HepG2 (cell line): ENCODE results near the gene CLEC16A. TPM values are rescaled to one million over a fixed set of nuclear protein-coding genes. Genes with fewer than 3 reads are reported as not detected.

Experiments used
- ATAC-seq: fragments of 200-7000 bp; cut with Tn5 transposase; 3 replicates; pipeline ENCODE4 v1.9.1; 2020; ENCODE audit warnings: mild to moderate bottlenecking, moderate library complexity
- BruUV-seq: library from RNA; stranded (reverse); fragments of 400-500 nt; replicated peaks from 2 replicates; lab custom pipeline; 2021; lab: Mats Ljungman, UMichigan
- CTCF ChIA-PET: fragments of 300-600 bp; formaldehyde crosslinking; extraction: SDS; loops from one replicate; lab custom pipeline; 2021; ENCODE audit warnings: low total read pairs, inconsistent platforms, low intra/inter-chr PET ratio; lab: Yijun Ruan, JAX
- POLR2A ChIA-PET: fragments of 350-600 bp; sonication (Branson Sonifier 250); formaldehyde crosslinking; loops from one replicate; lab custom pipeline; 2020; ENCODE audit warnings: antibody characterized with exemption, inconsistent platforms; lab: Yijun Ruan, JAX
- DNase-seq: peaks from one replicate; pipeline ENCODE4 v3.0.0-alpha.2; 2015; ENCODE audit warnings: low spot score
- FAIRE-seq: peaks from 3 replicates; lab custom pipeline; 2011; peaks lifted over from hg19 to GRCh38; lab: Jason Lieb, UNC
- H2AFZ ChIP-seq: one replicate; pipeline ENCODE4 v1.6.1; 2011; ENCODE audit warnings: low read length, inconsistent platforms
- H3K27ac ChIP-seq: fragments of 300-600 bp; 3 replicates; pipeline ENCODE4 v1.8.0; 2011; ENCODE audit warnings: mixed run types, mild to moderate bottlenecking, mixed read lengths, low read length, inconsistent platforms; ENCODE audit not compliant: insufficient read depth; ENCODE audit errors: extremely low read length
- H3K27me3 ChIP-seq, 2 experiments: fragments of 200-600 bp in 1 of 2; 2 replicates in 1 of 2; 3 replicates in 1 of 2; pipeline versions ENCODE4 v1.6.0 to v1.8.0; 2011; ENCODE audit warnings: low read length in 2 of 2, mild to moderate bottlenecking in 2 of 2, moderate library complexity in 2 of 2, inconsistent platforms in 1 of 2; ENCODE audit not compliant: insufficient read depth in 2 of 2, control insufficient read depth in 1 of 2
- H3K36me3 ChIP-seq, 2 experiments: fragments of 200-600 bp in 1 of 2; replicated peaks in 1 of 2; 2 replicates in 1 of 2; 3 replicates in 1 of 2; pipeline versions ENCODE4 v1.5.1 to v1.8.0; 2011; ENCODE audit warnings: low read length in 2 of 2, inconsistent platforms in 1 of 2; ENCODE audit not compliant: insufficient read depth in 2 of 2, control insufficient read depth in 1 of 2
- H3K4me1 ChIP-seq: 2 replicates; pipeline ENCODE4 v1.5.1; 2012; ENCODE audit warnings: low read length, inconsistent platforms; ENCODE audit not compliant: insufficient read depth
- H3K4me2 ChIP-seq: 2 replicates; pipeline ENCODE4 v1.6.0; 2011; ENCODE audit warnings: low read depth, low read length, inconsistent platforms
- H3K4me3 ChIP-seq, 3 experiments: fragments of 200-600 bp in 1 of 3; sonication (generic), shearing (Covaris generic) in 1 of 3; replicated peaks in 1 of 3; 2 replicates each; pipeline ENCODE4 v1.5.1; 2011 to 2016; ENCODE audit warnings: low read length in 3 of 3, inconsistent platforms in 2 of 3, low read depth in 2 of 3, mild to moderate bottlenecking in 2 of 3, control low read depth in 1 of 3, mixed read lengths in 1 of 3; ENCODE audit not compliant: insufficient read depth in 1 of 3
- H3K79me2 ChIP-seq: one replicate; pipeline ENCODE4 v1.6.1; 2011; ENCODE audit warnings: low read length, inconsistent platforms; ENCODE audit not compliant: insufficient read depth
- H3K9ac ChIP-seq: 2 replicates; pipeline ENCODE4 v1.6.0; 2011; ENCODE audit warnings: mild to moderate bottlenecking, low read depth, low read length, inconsistent platforms; ENCODE audit not compliant: insufficient read depth
- H3K9me3 ChIP-seq: 2 replicates; pipeline ENCODE4 v1.5.1; 2012; ENCODE audit warnings: mild to moderate bottlenecking, low read length
- H4K20me1 ChIP-seq: 2 replicates; pipeline ENCODE4 v1.6.0; 2011; ENCODE audit warnings: inconsistent platforms, mild to moderate bottlenecking, low read length, moderate library complexity; ENCODE audit not compliant: insufficient read depth
- EP300 ChIP-seq, 3 experiments: sonication (generic) in 1 of 3; formaldehyde crosslinking in 1 of 3; IDR thresholded peaks; 2 replicates each; pipeline versions ENCODE4 v1.5.1 to v1.6.1; 2011 to 2020; ENCODE audit warnings: low read depth in 2 of 3, low read length in 2 of 3, borderline replicate concordance in 1 of 3, improper control_type of control experiment in 1 of 3, mild to moderate bottlenecking in 1 of 3, missing genetic modification reagents in 1 of 3, moderate library complexity in 1 of 3
- FOXA3 ChIP-seq: IDR thresholded peaks from 2 replicates; pipeline ENCODE4 v1.6.1; 2016; ENCODE audit warnings: missing genetic modification reagents, missing compliant biosample characterization
- HDAC6 ChIP-seq: fragments of 200-600 bp; sonication (generic); IDR thresholded peaks from 2 replicates; pipeline ENCODE4 v1.7.0; 2017; ENCODE audit warnings: mild to moderate bottlenecking, antibody characterized with exemption, low read length, low read depth
- HNRNPLL ChIP-seq: fragments of 200-400 bp; formaldehyde crosslinking; IDR thresholded peaks from 2 replicates; pipeline ENCODE4 v1.6.1; 2017; ENCODE audit warnings: mild to moderate bottlenecking, low read depth, low read length; ENCODE audit not compliant: poor library complexity, severe bottlenecking
- MXI1 ChIP-seq: IDR thresholded peaks from 3 replicates; pipeline ENCODE4 v1.6.1; 2012; ENCODE audit warnings: low read depth, low read length, inconsistent platforms, borderline replicate concordance
- POLR2AphosphoS5 ChIP-seq: IDR thresholded peaks from 2 replicates; pipeline ENCODE4 v1.6.1; 2012; ENCODE audit warnings: low read depth, low read length
- RBM39 ChIP-seq: fragments of 200-400 bp; formaldehyde crosslinking; IDR thresholded peaks from one replicate; pipeline ENCODE4 v1.6.1; 2018; ENCODE audit warnings: antibody characterized with exemption, mild to moderate bottlenecking, low read depth, low read length; ENCODE audit not compliant: poor library complexity, severe bottlenecking
- SCMH1 ChIP-seq: sonication (generic); formaldehyde crosslinking; IDR thresholded peaks from 2 replicates; pipeline ENCODE4 v1.9.0; 2021; ENCODE audit warnings: missing genetic modification reagents, mild to moderate bottlenecking, borderline replicate concordance
- THRA ChIP-seq: sonication (generic); formaldehyde crosslinking; IDR thresholded peaks from 2 replicates; pipeline ENCODE4 v1.4.0; 2020; ENCODE audit warnings: missing genetic modification reagents, borderline replicate concordance
- YEATS2 ChIP-seq: sonication (generic); formaldehyde crosslinking; IDR thresholded peaks from 2 replicates; pipeline ENCODE4 v1.4.0; 2020; ENCODE audit warnings: missing genetic modification reagents, borderline replicate concordance
- ZFP1 ChIP-seq: IDR thresholded peaks from 2 replicates; pipeline ENCODE4 v1.6.1; 2016
- ZFP91 ChIP-seq: sonication (generic); formaldehyde crosslinking; IDR thresholded peaks from 2 replicates; pipeline ENCODE4 v1.9.0; 2022; ENCODE audit warnings: missing genetic modification reagents, mild to moderate bottlenecking, borderline replicate concordance
- ZNF143 ChIP-seq: sonication (generic); formaldehyde crosslinking; IDR thresholded peaks from 2 replicates; pipeline ENCODE4 v1.4.0; 2020; ENCODE audit warnings: missing genetic modification reagents
- ZNF879 ChIP-seq: sonication (generic); formaldehyde crosslinking; IDR thresholded peaks from 2 replicates; pipeline ENCODE4 v1.8.1; 2023; ENCODE audit warnings: missing genetic modification reagents
- ZNF883 ChIP-seq: sonication (generic); formaldehyde crosslinking; IDR thresholded peaks from 2 replicates; pipeline ENCODE4 v1.5.1; 2020; ENCODE audit warnings: mild to moderate bottlenecking, missing genetic modification reagents; ENCODE audit errors: not compliant biosample characterization
- ZSCAN21 ChIP-seq: sonication (generic); formaldehyde crosslinking; IDR thresholded peaks from 2 replicates; pipeline ENCODE4 v1.8.0; 2022; ENCODE audit warnings: mild to moderate bottlenecking, missing genetic modification reagents, moderate library complexity, borderline replicate concordance
- ZSCAN29 ChIP-seq: sonication (generic); formaldehyde crosslinking; conservative IDR thresholded peaks from 2 replicates; pipeline ENCODE4 v1.4.0; 2020; ENCODE audit warnings: mild to moderate bottlenecking, missing genetic modification reagents
- ZZZ3 ChIP-seq: sonication (generic); formaldehyde crosslinking; IDR thresholded peaks from 2 replicates; pipeline ENCODE4 v1.4.0; 2020; ENCODE audit warnings: missing genetic modification reagents, mild to moderate bottlenecking, borderline replicate concordance
- WGBS: methylation state at CpG from one replicate; pipeline ENCODE4 v1.1.6; 2017; ENCODE audit warnings: low lambda C conversion rate; 5-methylcytosine and 5-hydroxymethylcytosine counted together
- in situ Hi-C: cut with HindIII; loops from 2 replicates; pipeline ENCODE4 v1.10.0; 2017; ENCODE audit warnings: low pct_unique_long_range_greater_than_20kb; ENCODE audit not compliant: extremely low pct_ligation_motif_present
- intact Hi-C: fragments of 100-400 bp; cut with micrococcal nuclease; formaldehyde crosslinking; loops from one replicate; pipeline ENCODE4 v1.10.0; 2022; ENCODE audit not compliant: unreplicated experiment
- polyA plus RNA-seq, 8 experiments: library from polyadenylated mRNA; depleted of rRNA in 3 of 8; stranded (reverse) in 7 of 8; unstranded in 1 of 8; fragments of >200 nt; fragmentation: Illumina TruSeq in 4 of 8; extraction: Trizol in 4 of 8; gene quantifications; 2 replicates each; pipeline versions ENCODE4 v1.2.1 to v1.2.3, GENCODE V29; 2011 to 2016; ENCODE audit warnings: low read depth in 4 of 8, missing spikeins in 1 of 8, mixed read lengths in 1 of 8; ENCODE audit not compliant: insufficient read depth in 1 of 8
- total RNA-seq, 5 experiments: library from RNA; depleted of rRNA; stranded (reverse); fragments of >200 nt; fragmentation: Illumina TruSeq; extraction: Trizol; gene quantifications; 2 replicates each; pipeline ENCODE4 v1.2.3, GENCODE V29; 2016; ENCODE audit warnings: low read depth in 1 of 5
- TF ChIP-seq, protein P1 (sequence below): sonication (generic); formaldehyde crosslinking; IDR thresholded peaks from 2 replicates; pipeline ENCODE4 v1.4.0; 2020; ENCODE audit warnings: missing genetic modification reagents

The CLEC16A gene
- total and polyA plus RNA-seq, 2 of the 13 experiments (the other 11 are each of a cell fraction or from before 2014, with no cell fraction given), result 8.5 to 10.3 TPM

DNA sequence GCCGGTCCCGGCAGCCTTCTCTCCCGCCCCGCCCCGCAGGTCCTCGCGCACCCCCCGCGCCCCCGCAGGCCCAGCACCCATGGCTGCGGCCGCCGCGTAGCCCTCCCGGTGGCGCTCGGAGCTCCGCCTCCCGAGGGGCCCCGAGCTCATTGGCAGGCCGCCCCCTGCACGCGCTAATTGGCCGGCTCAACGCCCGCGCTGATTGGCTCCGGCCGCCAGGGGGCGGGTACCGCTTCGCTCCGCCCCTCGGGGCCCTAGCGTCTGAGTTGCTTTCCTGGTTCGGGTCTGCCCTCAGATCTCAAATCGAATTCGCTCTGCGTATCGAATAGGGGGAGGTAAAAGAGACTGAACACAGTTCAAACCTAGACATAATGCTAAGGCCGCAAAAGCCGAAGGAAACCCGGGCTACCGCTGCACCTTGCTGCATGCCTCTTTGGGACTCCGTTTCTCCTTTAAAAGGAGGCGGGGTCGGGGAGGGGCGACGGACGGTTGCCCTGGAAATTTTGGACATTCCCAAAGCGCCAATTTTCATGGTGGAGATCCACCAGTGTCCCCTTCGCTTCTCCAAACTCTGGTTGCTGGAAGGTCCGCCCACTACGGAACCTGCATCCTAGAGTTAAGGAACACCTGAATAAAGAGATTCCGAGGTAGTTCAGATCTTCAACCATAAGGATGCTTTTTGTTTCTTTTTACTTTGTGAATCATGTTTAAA lies 1.9 kb upstream of the CLEC16A start, which contains the start of gene DEXI:
Gene DEXI, minus strand, starts transcription at position 117 of the 712 bp plus-strand sequence. CDS start 463 bp downstream, outside the sequence.
- Histone ChIP-seq H3K27me3 (no peaks in the 10 kb centered on the region; a peak in 1 of 5 replicates), H3K4me3 (peak within 1 kb of the TSS; percentile 70 to 82 (median 76)), H3K79me2 (peaks cover 59% of the 10 kb centered on the region), H4K20me1 (peaks cover 38% of the 10 kb centered on the region), H3K27ac (peak within 1 kb of the TSS; percentile 68), H2AFZ (peak within 1 kb of the TSS; percentile 89), H3K9ac (peak within 1 kb of the TSS; percentile 83), H3K36me3 (no peaks in the 10 kb centered on the region; a peak in 2 of 5 replicates), H3K9me3 (no peaks in the 10 kb centered on the region), H3K4me2 (peak within 1 kb of the TSS; percentile 97), H3K4me1 (peaks cover 72% of the 10 kb centered on the region)
- ATAC-seq (peak; percentile 84), FAIRE-seq (peak; percentile 56), DNase-seq (peak; percentile 92)
- in situ Hi-C loops, result no loop called here
- intact Hi-C loops, result no loop called here
- BruUV-seq, result no TSS peak
- CTCF ChIA-PET, result no interaction called here
- WGBS, result 15% methylated on average over 30 of the region's 55 CpGs
- POLR2A ChIA-PET, result interaction anchor here (0.5 to 4.5 kb wide), 19 partner anchors 7 to 1019 kb away, joined by 3 to 60 read pairs (median 4); partner anchors contain the start of genes ATF7IP2, NUBP1, SOCS1 and TXNDC11
- peak; percentile 85; the same call in 2 of the 3 replicates for TF ChIP-seq MXI1
- TF ChIP-seq RBM39, result peak; percentile 51
- peak; percentile 90 for TF ChIP-seq POLR2AphosphoS5
- TF ChIP-seq ZNF879 (CRISPR knock-in tag), result peak; percentile 33; the same call in 1 of the 2 replicates
- peak; percentile 35; the same call in 1 of the 2 replicates for TF ChIP-seq FOXA3 (CRISPR knock-in tag)
- TF ChIP-seq ZSCAN29, result peak; percentile 61; the same call in 1 of the 2 replicates
- peak; percentile 88 for TF ChIP-seq HNRNPLL
- peak; percentile 72 for TF ChIP-seq ZNF143 (CRISPR knock-in tag)
- no peak for TF ChIP-seq ZZZ3 (CRISPR knock-in tag)
- TF ChIP-seq EP300 (IDR thresholded peaks at IDR 0.05; ENCODE audit: low read depth in 2 of 2, low read length in 2 of 2), result no peak; a peak in 1 of 4 replicates
- TF ChIP-seq EP300 (CRISPR knock-in tag; IDR thresholded peaks at IDR 0.05; ENCODE audit: borderline replicate concordance), result 0 out of 2 replicates have a peak, but pooled peaks have one; percentile 54
- peak; percentile 32 for TF ChIP-seq ZNF883
- no peak for TF ChIP-seq HDAC6
- TF ChIP-seq, protein P1, sequence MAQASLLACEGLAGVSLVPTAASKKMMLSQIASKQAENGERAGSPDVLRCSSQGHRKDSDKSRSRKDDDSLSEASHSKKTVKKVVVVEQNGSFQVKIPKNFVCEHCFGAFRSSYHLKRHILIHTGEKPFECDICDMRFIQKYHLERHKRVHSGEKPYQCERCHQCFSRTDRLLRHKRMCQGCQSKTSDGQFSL (CRISPR knock-in tag), result peak; percentile 83
- no peak; the same call in 1 of the 2 replicates for TF ChIP-seq YEATS2
- TF ChIP-seq THRA (CRISPR knock-in tag), result peak; percentile 50
- no peak for TF ChIP-seq SCMH1 (CRISPR knock-in tag)
- TF ChIP-seq ZSCAN21, result peak; percentile 77; the same call in 1 of the 2 replicates
- peak; percentile 99 for TF ChIP-seq ZFP91 (CRISPR knock-in tag)
- 0 out of 2 replicates have a peak, but pooled peaks have one; percentile 37 for TF ChIP-seq ZFP1 (CRISPR knock-in tag)
